ENCODE measurements around the gene CRP.

- TF ChIP-seq EP300 (IDR thresholded peaks at IDR 0.05) (no peak), CTCF (IDR thresholded peaks at IDR 0.05) (no peak), POLR2A (IDR thresholded peaks at IDR 0.05) (no peak), POLR2AphosphoS5 (IDR thresholded peaks at IDR 0.05) (no peak)
Observed at GRCh38 chr1:159746666-159747065, 32.3 kb upstream of the CRP start.

Measured in suprapubic skin (tissue), 4 donors.